ENCODE results near the gene NFIA.
A peak's percentile ranks its signal among the peaks of the same experiment; 100 is the strongest.

NFIA gene

GRCh38 chr1:61323681-61324328 is 241.4 kb downstream of the NFIA start:
- H3K36me3 ChIP-seq, result no peaks in the 10 kb centered on the region
- H3K27me3 ChIP-seq, result no peaks in the 10 kb centered on the region
- no peak overlapping the region for H3K4me3 ChIP-seq (ENCODE audit: low read depth, low read length)
- TF ChIP-seq CTCF (IDR thresholded peaks at IDR 0.05; ENCODE audit: low read depth, low read length), result no peak
- peaks cover 13% of the 10 kb centered on the region for H3K4me1 ChIP-seq
- H3K9me3 ChIP-seq, result no peaks in the 10 kb centered on the region
- peak; percentile 6 for DNase-seq

DNA sequence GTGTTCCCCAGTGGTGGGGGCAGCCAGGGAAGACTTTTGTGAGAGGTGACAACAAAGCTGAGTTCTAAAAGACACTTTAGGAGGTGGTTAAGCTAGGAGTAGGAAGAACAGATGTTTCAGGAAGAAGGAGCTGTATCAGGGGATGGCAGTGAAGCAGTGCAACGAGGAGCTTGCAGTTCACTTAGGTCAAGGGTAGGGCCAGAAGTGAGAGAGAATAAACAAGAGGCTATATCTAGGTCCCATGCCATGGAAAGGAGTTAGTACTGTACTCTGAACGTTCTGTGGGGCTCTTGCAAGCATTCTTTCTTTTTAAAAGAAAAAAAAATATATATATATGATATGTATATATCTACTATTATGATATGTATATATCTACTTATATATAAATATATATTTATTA is 244.4 kb downstream of the NFIA start:
- Histone ChIP-seq H3K4me1 (peaks cover 13% of the 10 kb centered on the region; the same call in 1 of the 2 replicates), H3K27me3 (no peaks in the 10 kb centered on the region), H3K36me3 (no peaks in the 10 kb centered on the region), H3K4me3 (ENCODE audit: low read depth, low read length) (no peak overlapping the region), H3K9me3 (no peaks in the 10 kb centered on the region)
- DNase-seq, result no peak
- no peak for TF ChIP-seq CTCF (IDR thresholded peaks at IDR 0.05; ENCODE audit: low read depth, low read length)

GRCh38 chr1:61327436-61327835 is 245.1 kb downstream of the NFIA start:
- Histone ChIP-seq H3K9me3 (no peaks in the 10 kb centered on the region), H3K27me3 (no peaks in the 10 kb centered on the region), H3K4me1 (peaks cover 13% of the 10 kb centered on the region; the same call in 1 of the 2 replicates), H3K4me3 (ENCODE audit: low read depth, low read length) (no peak overlapping the region), H3K36me3 (no peaks in the 10 kb centered on the region)
- no peak for TF ChIP-seq CTCF (IDR thresholded peaks at IDR 0.05; ENCODE audit: low read depth, low read length)
- no peak for DNase-seq

DNA sequence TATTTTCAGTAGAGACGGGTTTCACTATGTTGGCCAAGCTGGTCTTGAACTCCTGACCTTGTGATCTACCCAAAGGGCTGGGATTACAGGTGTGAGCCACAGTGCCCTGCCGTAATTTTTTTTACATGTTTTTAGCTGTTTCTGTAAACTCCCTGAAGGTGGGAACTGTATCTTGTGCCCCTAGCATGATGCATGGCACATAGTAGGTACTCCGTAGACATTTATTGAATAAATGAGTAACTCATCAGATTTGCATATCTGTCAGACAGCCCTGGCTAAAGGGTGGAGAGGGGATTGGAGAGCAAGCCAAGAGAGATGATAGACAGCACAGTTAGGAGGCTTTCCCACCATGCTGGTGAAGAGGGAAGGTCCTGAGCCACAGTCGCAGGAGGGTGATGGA is 247.2 kb downstream of the NFIA start:
- Histone ChIP-seq H3K4me1 (peaks cover 5% of the 10 kb centered on the region; the same call in 1 of the 2 replicates), H3K4me3 (ENCODE audit: low read depth, low read length) (no peak overlapping the region), H3K36me3 (no peaks in the 10 kb centered on the region), H3K27me3 (no peaks in the 10 kb centered on the region), H3K9me3 (no peaks in the 10 kb centered on the region)
- no peak for TF ChIP-seq CTCF (IDR thresholded peaks at IDR 0.05; ENCODE audit: low read depth, low read length)
- no peak for DNase-seq

DNA sequence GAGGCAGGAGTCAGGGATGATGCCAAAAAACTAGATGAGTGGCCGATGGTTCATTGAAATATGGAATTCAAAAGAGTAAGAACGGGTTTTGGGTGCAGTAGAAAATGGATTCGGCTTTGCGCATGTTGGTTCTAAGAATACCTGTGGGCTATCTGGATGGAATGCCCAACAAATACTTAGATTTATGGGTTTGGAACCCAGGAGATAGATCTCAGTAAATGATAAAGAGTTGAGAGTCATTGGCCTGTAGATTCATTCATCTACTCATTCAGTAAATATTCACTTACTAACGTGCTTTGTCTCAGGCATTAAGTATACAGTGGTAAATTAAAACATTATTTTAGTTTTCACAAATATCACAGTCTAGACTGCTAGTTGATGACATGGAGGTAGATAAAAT is 247.7 kb downstream of the NFIA start:
- Histone ChIP-seq H3K4me3 (ENCODE audit: low read depth, low read length) (no peak overlapping the region), H3K9me3 (no peaks in the 10 kb centered on the region), H3K36me3 (no peaks in the 10 kb centered on the region), H3K27me3 (no peaks in the 10 kb centered on the region), H3K4me1 (0 out of 2 replicates have a peak, but pooled peaks cover 3% of the 10 kb centered on the region)
- DNase-seq, result no peak
- TF ChIP-seq CTCF (IDR thresholded peaks at IDR 0.05; ENCODE audit: low read depth, low read length), result no peak

- H3K36me3 ChIP-seq, result no peaks in the 10 kb centered on the region
- H3K4me3 ChIP-seq (ENCODE audit: low read depth, low read length), result no peak overlapping the region
- no peak for DNase-seq
- TF ChIP-seq CTCF (IDR thresholded peaks at IDR 0.05; ENCODE audit: low read depth, low read length), result no peak
- no peaks in the 10 kb centered on the region for H3K9me3 ChIP-seq
- no peaks in the 10 kb centered on the region for H3K27me3 ChIP-seq
- peaks cover 3% of the 10 kb centered on the region; the same call in 1 of the 2 replicates for H3K4me1 ChIP-seq
Observed at GRCh38 chr1:61330571-61330970, 248.2 kb downstream of the NFIA start.
